NB4 (cell line): Measurements from ENCODE around the gene AMOTL1.
A peak's percentile ranks its signal among the peaks of the same experiment; 100 is the strongest.

Experiments used
- DNase-seq: peaks from one replicate; pipeline ENCODE4 v3.0.0; 2010; ENCODE audit warnings: low read depth
- H3K4me3 ChIP-seq: one replicate; pipeline ENCODE4 v1.5.1; 2011; ENCODE audit warnings: mild to moderate bottlenecking, low read depth, low read length, moderate library complexity
- MYC ChIP-seq: IDR thresholded peaks from 2 replicates; pipeline ENCODE4 v1.6.1; 2011; ENCODE audit warnings: low read depth, low read length
- POLR2A ChIP-seq: IDR thresholded peaks from 2 replicates; pipeline ENCODE4 v1.6.1; 2011; ENCODE audit warnings: mild to moderate bottlenecking; ENCODE audit not compliant: insufficient read length; ENCODE audit errors: extremely low read depth
- TF ChIP-seq, protein P1 (sequence below): IDR thresholded peaks from 2 replicates; pipeline ENCODE4 v1.6.1; 2011; ENCODE audit warnings: low read depth, low read length
- TF ChIP-seq, protein P2 (sequence below): IDR thresholded peaks from one replicate; pipeline ENCODE4 v1.5.1; 2012; ENCODE audit warnings: low read depth, low read length

The AMOTL1 gene

DNA sequence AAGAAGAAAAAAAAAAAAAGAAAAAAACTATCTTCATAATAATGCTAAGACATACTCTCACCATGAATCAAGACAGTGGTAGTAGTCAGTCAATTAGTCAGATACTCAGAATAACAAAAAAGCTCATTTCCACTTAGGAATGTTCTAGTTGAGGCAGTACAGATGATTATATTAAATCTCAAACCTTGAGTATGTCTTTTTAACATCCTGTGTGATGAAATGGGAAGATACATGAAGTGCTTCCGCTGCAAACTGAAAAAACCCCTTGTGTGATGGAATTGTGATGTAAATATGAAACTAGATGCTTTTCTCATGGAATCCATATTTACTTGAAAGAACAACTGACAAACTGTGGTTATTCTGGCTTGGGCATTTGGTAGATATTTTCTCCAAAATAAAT lies 13.7 kb downstream of the AMOTL1 start:
- TF ChIP-seq MYC (no peak), POLR2A (no peak)
- TF ChIP-seq, protein P1, sequence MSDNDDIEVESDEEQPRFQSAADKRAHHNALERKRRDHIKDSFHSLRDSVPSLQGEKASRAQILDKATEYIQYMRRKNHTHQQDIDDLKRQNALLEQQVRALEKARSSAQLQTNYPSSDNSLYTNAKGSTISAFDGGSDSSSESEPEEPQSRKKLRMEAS: no peak
- TF ChIP-seq, protein P2, sequence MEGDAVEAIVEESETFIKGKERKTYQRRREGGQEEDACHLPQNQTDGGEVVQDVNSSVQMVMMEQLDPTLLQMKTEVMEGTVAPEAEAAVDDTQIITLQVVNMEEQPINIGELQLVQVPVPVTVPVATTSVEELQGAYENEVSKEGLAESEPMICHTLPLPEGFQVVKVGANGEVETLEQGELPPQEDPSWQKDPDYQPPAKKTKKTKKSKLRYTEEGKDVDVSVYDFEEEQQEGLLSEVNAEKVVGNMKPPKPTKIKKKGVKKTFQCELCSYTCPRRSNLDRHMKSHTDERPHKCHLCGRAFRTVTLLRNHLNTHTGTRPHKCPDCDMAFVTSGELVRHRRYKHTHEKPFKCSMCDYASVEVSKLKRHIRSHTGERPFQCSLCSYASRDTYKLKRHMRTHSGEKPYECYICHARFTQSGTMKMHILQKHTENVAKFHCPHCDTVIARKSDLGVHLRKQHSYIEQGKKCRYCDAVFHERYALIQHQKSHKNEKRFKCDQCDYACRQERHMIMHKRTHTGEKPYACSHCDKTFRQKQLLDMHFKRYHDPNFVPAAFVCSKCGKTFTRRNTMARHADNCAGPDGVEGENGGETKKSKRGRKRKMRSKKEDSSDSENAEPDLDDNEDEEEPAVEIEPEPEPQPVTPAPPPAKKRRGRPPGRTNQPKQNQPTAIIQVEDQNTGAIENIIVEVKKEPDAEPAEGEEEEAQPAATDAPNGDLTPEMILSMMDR: no peak
- no peak for DNase-seq
- H3K4me3 ChIP-seq: no peak overlapping the region

DNA sequence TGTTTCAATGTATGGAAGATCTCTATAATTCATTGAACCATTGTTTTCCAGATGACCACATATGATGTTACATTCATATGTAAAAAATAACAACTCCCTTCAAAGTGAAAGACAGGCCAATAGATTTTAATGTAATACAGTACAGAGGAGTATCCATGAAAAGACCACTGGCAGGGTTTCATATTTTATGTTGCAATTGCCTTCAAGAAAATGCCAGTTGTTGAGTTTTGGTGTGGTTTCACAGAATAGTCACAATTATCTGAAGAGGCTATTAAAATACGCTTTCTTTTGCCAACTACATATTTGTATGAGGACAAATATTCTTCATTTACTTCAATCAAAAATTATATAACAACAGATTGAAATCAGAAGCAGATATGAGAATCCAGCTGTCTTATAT lies 14.3 kb downstream of the AMOTL1 start:
- TF ChIP-seq MYC (no peak), POLR2A (no peak)
- TF ChIP-seq, protein P2: no peak
- TF ChIP-seq, protein P1: no peak
- DNase-seq: no peak
- H3K4me3 ChIP-seq: no peak overlapping the region

DNA sequence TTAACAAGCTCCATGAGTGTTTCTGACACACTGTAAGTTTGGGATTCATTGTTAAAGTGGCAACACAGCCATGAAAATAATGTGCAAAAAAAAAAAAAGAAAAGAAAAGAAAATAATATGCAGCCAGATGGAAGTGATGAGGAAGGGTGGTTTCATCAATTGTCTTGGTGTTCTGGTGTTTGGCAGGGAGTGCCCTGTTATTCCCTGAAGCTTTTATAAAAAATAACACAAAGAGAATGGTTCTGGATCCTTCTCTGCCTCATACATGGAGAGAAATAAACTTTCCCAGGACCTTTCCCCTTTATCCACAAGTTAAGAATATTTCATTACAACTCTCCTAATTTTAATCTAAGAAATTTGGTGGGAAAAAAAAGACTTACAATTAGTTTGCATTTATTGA lies 16.7 kb downstream of the AMOTL1 start:
- TF ChIP-seq, protein P2: no peak
- no peak for TF ChIP-seq MYC
- TF ChIP-seq, protein P1: no peak
- no peak for TF ChIP-seq POLR2A
- H3K4me3 ChIP-seq: no peak overlapping the region
- no peak for DNase-seq

DNA sequence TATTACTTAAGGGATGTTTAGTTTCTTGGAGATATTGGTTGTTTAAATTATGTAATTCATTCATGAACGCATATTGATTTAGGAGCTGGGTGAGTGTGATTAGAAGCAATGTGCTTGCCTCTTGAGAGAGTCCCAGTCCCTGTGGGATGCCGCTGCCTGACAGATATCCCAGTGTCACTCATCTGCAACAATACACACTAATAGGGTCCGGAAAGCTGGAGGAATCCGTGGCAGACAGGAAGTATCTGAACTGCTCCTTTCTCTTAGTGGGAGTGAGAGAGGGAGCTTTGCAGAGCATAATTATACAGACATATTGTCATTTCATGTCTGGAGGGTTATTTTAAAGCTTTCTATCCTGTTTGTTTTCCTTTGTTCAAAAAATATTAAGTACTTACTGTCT lies 17.4 kb downstream of the AMOTL1 start:
- H3K4me3 ChIP-seq: no peak overlapping the region
- DNase-seq: no peak
- TF ChIP-seq MYC (no peak), POLR2A (no peak)
- TF ChIP-seq, protein P2: no peak
- TF ChIP-seq, protein P1: no peak

DNA sequence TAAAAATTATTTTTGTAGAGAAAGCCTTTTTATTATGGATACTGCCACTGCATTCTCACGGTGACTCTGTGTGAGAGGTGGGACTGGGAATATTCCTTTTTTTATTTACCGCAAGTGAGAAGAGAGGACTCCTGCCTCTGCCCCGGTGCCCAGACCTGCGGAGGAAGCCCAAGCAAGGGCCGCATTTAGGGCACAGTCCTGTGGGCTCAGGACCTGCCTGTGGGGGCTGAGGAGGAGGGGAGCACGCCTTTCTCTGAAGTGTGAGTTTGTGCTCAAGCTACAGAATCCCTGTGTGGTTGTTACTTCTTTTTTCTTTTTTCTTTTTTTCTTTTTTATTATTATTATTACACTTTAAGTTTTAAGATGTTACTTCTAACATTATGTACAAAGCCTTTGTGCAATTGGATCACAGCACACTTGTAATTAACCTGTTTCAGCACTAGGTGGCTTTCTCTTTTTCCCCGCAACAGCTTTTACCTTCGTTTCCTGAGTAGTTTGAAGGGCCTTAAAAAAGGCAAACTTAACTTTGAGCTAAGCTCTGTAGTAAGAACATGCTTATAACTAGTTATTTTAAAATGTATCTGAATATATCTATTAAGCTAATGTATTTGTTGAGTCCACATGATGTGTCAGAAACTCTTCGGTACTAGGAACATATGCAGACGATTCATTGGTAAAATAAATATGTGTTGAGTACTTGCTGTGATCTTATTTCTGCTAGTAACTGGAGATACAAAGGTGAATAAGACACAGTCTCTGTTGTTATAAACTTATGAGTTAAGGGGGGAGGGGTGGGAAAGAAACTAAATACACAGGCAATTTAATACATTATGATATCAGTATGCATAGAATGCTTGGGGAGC lies 18.3 kb downstream of the AMOTL1 start:
- DNase-seq: peak; percentile 59
- no peak overlapping the region for H3K4me3 ChIP-seq
- TF ChIP-seq MYC (no peak), POLR2A (no peak)
- TF ChIP-seq, protein P1: no peak
- TF ChIP-seq, protein P2: peak; percentile 69
